Dendritic cell treated with granulocyte-macrophage colony-stimulating factor and Interleukin-4, amounts not matched to agents 40 ng/mL and 50 ng/mL, for 4 days (primary cell): ENCODE measurements around the gene TAOK2.
"Not testable (repeated sequence)": the region's sequence is repeated elsewhere in the genome, so short reads cannot be mapped to it uniquely, and the experiment has no call there.

Experiments used
- H3K27ac Mint-ChIP-seq: one replicate; pipeline ENCODE4 v1.8.0; 2022; ENCODE audit warnings: mild to moderate bottlenecking, mixed read lengths
- H3K27me3 Mint-ChIP-seq: one replicate; pipeline ENCODE4 v1.8.0; 2022; ENCODE audit warnings: mild to moderate bottlenecking, mixed read lengths
- H3K36me3 Mint-ChIP-seq: one replicate; pipeline ENCODE4 v1.8.0; 2022; ENCODE audit warnings: low read depth, mixed read lengths
- H3K4me1 Mint-ChIP-seq: one replicate; pipeline ENCODE4 v1.8.0; 2022; ENCODE audit warnings: low read depth, mixed read lengths
- H3K4me3 Mint-ChIP-seq: one replicate; pipeline ENCODE4 v1.8.0; 2022; ENCODE audit warnings: mild to moderate bottlenecking, moderate library complexity, mixed read lengths
- H3K9me3 Mint-ChIP-seq: one replicate; pipeline ENCODE4 v1.8.0; 2022; ENCODE audit warnings: mixed read lengths
- intact Hi-C: fragments of 100-400 bp; cut with micrococcal nuclease; formaldehyde crosslinking; loops from one replicate; pipeline ENCODE4 v1.15.0; 2022

The TAOK2 gene

DNA sequence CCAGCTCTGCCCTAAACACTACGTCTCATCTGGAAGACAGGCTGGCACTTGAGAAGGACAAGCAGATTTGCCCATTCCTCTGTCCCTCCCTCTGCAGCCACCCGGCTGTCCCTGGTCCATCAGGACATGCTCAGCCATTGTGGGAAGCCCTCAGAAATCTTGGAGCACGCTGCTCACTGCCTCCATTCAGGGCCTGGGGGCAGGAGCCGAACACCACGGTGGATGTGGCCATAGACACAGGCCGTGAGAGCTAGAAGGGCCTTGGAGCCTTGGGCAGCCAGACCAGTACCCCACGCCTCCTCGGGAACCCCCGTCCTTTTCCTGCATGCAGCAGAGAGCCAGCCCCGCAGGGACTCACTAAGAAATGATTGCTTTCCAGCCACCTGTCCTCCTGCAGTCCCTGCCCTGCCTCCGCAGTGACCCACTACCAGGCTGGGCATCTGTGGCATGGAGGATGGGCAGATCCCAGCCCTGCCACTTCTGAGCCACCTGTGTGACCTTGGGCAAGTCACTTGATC, 33.8 kb downstream of the TAOK2 start:
- H3K4me3 Mint-ChIP-seq, result no peak overlapping the region
- intact Hi-C loops, result loop anchor here (10.0 kb wide), 1 partner anchor 93 kb away; no protein-coding TSS in a partner anchor
- H3K27me3 Mint-ChIP-seq, result peaks cover 46% of the 10 kb centered on the region
- no peaks in the 10 kb centered on the region for H3K9me3 Mint-ChIP-seq
- peaks cover 15% of the 10 kb centered on the region for H3K4me1 Mint-ChIP-seq
- H3K36me3 Mint-ChIP-seq, result peaks cover 28% of the 10 kb centered on the region
- no peak overlapping the region for H3K27ac Mint-ChIP-seq

DNA sequence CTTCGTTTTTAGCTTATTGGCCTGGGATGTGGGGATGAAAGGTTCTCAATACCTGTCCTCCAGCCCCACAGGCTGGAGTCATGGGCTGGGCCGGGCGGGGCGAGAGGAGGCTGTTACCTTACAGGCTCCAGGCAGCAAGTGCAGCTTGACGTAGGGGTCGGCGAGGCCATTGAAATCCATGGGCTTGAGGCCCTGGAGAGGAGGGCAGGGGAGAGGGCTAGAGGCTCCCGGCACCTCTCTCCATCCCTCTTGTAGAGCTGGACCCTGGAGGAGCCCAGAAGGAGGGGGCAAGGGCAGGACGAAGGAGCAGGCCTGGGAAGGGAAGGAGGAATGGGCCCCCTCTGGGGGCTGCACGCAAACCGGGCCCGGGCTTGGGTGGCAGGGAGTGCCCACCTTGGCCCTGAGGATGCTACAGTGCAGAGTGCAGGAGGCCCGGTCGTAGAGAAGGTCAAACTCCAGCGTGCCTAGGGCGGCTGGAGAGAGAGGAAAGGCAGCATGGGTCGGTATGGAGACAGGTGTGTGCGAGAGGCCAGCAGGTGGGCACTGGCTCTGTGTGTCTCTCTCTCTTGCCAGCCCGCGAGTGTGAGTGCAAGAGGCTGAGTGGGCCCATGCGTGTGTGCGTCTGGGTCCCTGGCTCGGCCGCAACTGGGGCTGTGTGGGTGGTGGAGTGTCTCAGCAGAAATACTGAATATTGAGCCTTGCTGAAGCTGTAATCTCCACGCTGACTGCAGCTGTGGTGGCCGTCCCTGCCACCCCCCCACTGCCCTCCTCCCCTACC, 35.6 kb downstream of the TAOK2 start:
- no peak overlapping the region for H3K4me3 Mint-ChIP-seq
- peaks cover 10% of the 10 kb centered on the region for H3K36me3 Mint-ChIP-seq
- peaks cover 58% of the 10 kb centered on the region for H3K27me3 Mint-ChIP-seq
- no peak overlapping the region for H3K27ac Mint-ChIP-seq
- intact Hi-C loops, result loop anchor here (10.0 kb wide), 1 partner anchor 94 kb away; no protein-coding TSS in a partner anchor
- H3K9me3 Mint-ChIP-seq, result no peaks in the 10 kb centered on the region
- peaks cover 15% of the 10 kb centered on the region for H3K4me1 Mint-ChIP-seq

GRCh38 chr16:30009990-30010843, 36.5 kb downstream of the TAOK2 start:
- H3K9me3 Mint-ChIP-seq, result no peaks in the 10 kb centered on the region
- H3K27ac Mint-ChIP-seq, result no peak overlapping the region
- H3K27me3 Mint-ChIP-seq, result peaks cover 62% of the 10 kb centered on the region
- H3K4me3 Mint-ChIP-seq, result peak overlapping the region; percentile 52
- peaks cover 6% of the 10 kb centered on the region for H3K36me3 Mint-ChIP-seq
- intact Hi-C loops, result loop anchor here (10.0 kb wide), 1 partner anchor 95 kb away; no protein-coding TSS in a partner anchor
- peaks cover 15% of the 10 kb centered on the region for H3K4me1 Mint-ChIP-seq

DNA sequence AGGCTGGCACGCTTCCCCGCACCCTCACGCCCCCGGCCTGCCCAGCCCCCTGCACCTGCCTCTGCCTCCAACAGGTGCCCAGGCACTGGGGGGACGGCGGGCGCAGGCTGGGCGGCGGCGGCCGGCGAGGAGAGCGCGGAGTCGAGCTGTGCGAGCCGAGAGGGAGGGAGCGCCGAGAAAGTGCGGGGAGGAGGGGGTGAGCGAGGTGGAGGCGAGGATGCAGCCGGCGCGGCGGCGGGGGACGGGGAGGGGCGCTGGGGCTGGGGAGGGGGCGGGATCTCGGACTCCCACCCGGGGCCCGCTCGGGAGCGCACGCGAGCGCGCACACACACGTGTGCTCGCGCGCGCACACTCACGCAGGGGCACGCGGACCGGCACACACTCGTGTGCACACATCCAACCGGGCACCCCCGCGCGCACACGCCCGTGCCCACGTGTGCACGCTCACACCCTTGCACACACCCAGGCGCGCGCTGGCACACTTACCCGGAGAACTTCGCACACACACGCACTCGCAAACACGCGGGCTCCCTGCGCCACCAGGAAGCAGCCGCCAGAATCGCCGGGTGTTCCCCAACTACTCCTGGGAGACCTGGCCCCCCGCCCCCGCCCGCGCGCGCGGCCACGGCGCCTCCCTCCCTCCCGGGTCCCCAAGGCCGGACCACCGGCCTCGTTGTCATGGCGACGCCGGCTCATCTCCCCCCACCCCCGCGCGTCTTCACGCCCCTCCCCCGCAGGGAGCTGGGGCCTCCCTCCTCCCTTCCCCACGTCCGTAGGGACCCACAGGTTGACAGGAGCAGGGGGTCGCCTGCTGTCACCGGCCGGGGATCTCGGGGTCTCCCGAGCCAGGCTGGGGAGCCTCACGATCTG, 37.4 kb downstream of the TAOK2 start, which contains the start of gene DOC2A:
TSS of gene DOC2A (minus strand) at position 184 of the 870 bp plus-strand sequence. CDS start 805 bp downstream, outside the sequence.
- Mint-ChIP-seq H3K4me1 (peaks cover 15% of the 10 kb centered on the region), H3K27ac (no peak within 1 kb of the TSS), H3K9me3 (no peaks in the 10 kb centered on the region), H3K4me3 (peak within 1 kb of the TSS; percentile 63), H3K36me3 (peaks cover 6% of the 10 kb centered on the region), H3K27me3 (peaks cover 65% of the 10 kb centered on the region)
- intact Hi-C loops, result no loop called here

GRCh38 chr16:30011714-30012504, 38.2 kb downstream of the TAOK2 start:
- H3K4me1 Mint-ChIP-seq, result peaks cover 15% of the 10 kb centered on the region
- intact Hi-C loops, result no loop called here
- peaks cover 68% of the 10 kb centered on the region for H3K27me3 Mint-ChIP-seq
- H3K36me3 Mint-ChIP-seq, result no peaks in the 10 kb centered on the region
- H3K4me3 Mint-ChIP-seq, result peak overlapping the region; percentile 55
- no peaks in the 10 kb centered on the region for H3K9me3 Mint-ChIP-seq
- H3K27ac Mint-ChIP-seq, result no peak overlapping the region

DNA sequence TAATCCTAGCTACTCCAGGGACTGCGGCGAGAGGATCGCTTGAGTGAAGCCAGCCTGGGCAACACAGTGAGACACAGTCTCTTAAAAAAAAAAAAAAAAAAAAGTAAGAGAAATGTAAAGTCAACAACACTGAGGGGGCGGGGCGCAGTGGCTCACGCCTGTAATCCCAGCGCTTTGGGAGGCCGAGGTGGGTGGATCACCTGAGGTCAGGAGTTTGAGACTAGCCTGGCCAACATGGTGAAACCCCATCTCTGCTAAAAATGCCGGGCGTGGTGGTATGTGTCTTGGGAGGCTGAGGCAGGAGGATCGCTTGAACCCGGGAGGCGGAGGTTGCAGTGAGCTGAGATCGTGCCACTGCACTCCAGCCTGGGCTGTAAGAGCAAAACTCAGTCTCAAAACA, 38.9 kb downstream of the TAOK2 start:
- H3K9me3 Mint-ChIP-seq, H3K36me3 Mint-ChIP-seq, H3K4me3 Mint-ChIP-seq, intact Hi-C loops, H3K27ac Mint-ChIP-seq: not testable (repeated sequence)
- Mint-ChIP-seq H3K4me1 (peaks cover 15% of the 10 kb centered on the region), H3K27me3 (peaks cover 67% of the 10 kb centered on the region)

DNA sequence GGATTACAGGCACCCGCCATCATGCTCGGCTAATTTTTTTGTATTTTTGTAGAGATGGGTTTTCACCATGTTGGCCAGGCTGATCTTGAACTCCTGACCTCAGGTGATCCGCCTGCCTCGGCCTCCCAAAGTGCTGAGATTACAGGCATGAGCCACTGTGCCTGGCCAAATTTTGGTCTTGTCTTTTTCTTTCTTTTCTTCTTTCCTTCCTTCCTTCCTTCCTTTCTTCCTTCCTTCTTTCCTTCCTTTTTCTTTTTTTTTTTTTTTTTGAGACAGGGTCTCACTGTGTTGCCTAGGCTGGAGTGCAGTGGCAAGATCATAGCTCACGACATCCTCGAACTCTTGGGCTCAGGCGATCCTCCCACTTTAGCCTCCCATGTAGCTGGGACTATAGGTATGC, 41.8 kb downstream of the TAOK2 start:
- peaks cover 41% of the 10 kb centered on the region for H3K27me3 Mint-ChIP-seq
- H3K36me3 Mint-ChIP-seq, H3K4me3 Mint-ChIP-seq, H3K9me3 Mint-ChIP-seq, intact Hi-C loops, H3K27ac Mint-ChIP-seq: not testable (repeated sequence)
- H3K4me1 Mint-ChIP-seq, result peaks cover 14% of the 10 kb centered on the region

GRCh38 chr16:30016555-30017276, 43.0 kb downstream of the TAOK2 start:
- Mint-ChIP-seq H3K27ac (no peak overlapping the region), H3K9me3 (no peaks in the 10 kb centered on the region), H3K27me3 (peaks cover 31% of the 10 kb centered on the region), H3K4me1 (peaks cover 20% of the 10 kb centered on the region), H3K36me3 (no peaks in the 10 kb centered on the region), H3K4me3 (no peak overlapping the region)
- intact Hi-C loops, result no loop called here

GRCh38 chr16:30017277-30017656, 43.6 kb downstream of the TAOK2 start:
- intact Hi-C loops, result no loop called here
- no peak overlapping the region for H3K27ac Mint-ChIP-seq
- peaks cover 17% of the 10 kb centered on the region for H3K4me1 Mint-ChIP-seq
- H3K36me3 Mint-ChIP-seq, result no peaks in the 10 kb centered on the region
- no peaks in the 10 kb centered on the region for H3K9me3 Mint-ChIP-seq
- H3K4me3 Mint-ChIP-seq, result no peak overlapping the region
- peaks cover 26% of the 10 kb centered on the region for H3K27me3 Mint-ChIP-seq

DNA sequence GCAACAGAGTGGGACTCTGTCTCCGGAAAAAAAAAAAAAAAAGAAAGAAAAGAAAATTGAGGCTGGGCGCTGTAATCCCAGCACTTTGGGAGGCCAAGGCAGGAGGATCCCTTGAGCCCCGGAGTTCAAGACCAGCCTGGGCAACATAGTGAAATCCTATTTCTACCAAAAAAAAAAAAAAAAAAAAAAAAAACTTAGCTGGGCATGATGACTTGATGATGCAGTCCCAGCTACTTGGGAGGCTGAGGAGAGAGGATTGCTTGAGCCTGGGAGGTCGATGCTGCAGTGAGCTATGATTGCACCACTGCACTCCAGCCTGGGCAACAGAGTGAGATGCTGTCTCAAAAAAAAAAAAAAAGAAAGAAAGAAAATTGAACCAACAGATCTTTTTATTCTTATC, 44.3 kb downstream of the TAOK2 start:
- H3K4me3 Mint-ChIP-seq, H3K36me3 Mint-ChIP-seq, H3K27ac Mint-ChIP-seq, H3K9me3 Mint-ChIP-seq, intact Hi-C loops: not testable (repeated sequence)
- H3K27me3 Mint-ChIP-seq, result peaks cover 19% of the 10 kb centered on the region
- H3K4me1 Mint-ChIP-seq, result peaks cover 17% of the 10 kb centered on the region

- intact Hi-C loops, result no loop called here
- peaks cover 17% of the 10 kb centered on the region for H3K4me1 Mint-ChIP-seq
- H3K9me3 Mint-ChIP-seq, result no peaks in the 10 kb centered on the region
- no peak overlapping the region for H3K27ac Mint-ChIP-seq
- H3K27me3 Mint-ChIP-seq, result peaks cover 19% of the 10 kb centered on the region
- H3K4me3 Mint-ChIP-seq, result no peak overlapping the region
- no peaks in the 10 kb centered on the region for H3K36me3 Mint-ChIP-seq
Measured at GRCh38 chr16:30018731-30019158, 45.1 kb downstream of the TAOK2 start.

GRCh38 chr16:30022887-30023286, 49.2 kb downstream of the TAOK2 start, which contains the start of gene C16orf92:
TSS of gene C16orf92 (plus strand) at chr16:30023198. CDS start at chr16:30023341, 143 bp downstream.
- no peaks in the 10 kb centered on the region for H3K9me3 Mint-ChIP-seq

More at GRCh38 chr16:30022887-30023286, 49.2 kb downstream of the TAOK2 start, which contains the start of gene C16orf92:
- H3K4me3 Mint-ChIP-seq, result no peak within 1 kb of the TSS
- H3K27ac Mint-ChIP-seq, result no peak within 1 kb of the TSS
- H3K27me3 Mint-ChIP-seq, result peaks cover 33% of the 10 kb centered on the region
- no peaks in the 10 kb centered on the region for H3K36me3 Mint-ChIP-seq
- intact Hi-C loops, result no loop called here
- peaks cover 21% of the 10 kb centered on the region for H3K4me1 Mint-ChIP-seq
